Pancreas (tissue), 10 donors: ENCODE measurements around the gene TCF19. TPM values are rescaled to one million over a fixed set of nuclear protein-coding genes. Genes with fewer than 3 reads are reported as not detected.
A peak's percentile ranks its signal among the peaks of the same experiment; 100 is the strongest.
"Not testable (repeated sequence)": the region's sequence is repeated elsewhere in the genome, so short reads cannot be mapped to it uniquely, and the experiment has no call there.

Experiments used
- ATAC-seq, 4 donors: fragments of 200-7000 bp; cut with Tn5 transposase; one replicate each; pipeline versions ENCODE4 v1.8.0 to v1.9.1; 2020; ENCODE audit warnings: mild to moderate bottlenecking in 4 of 4, moderate library complexity in 4 of 4
- DNase-seq, 6 donors: peaks; one replicate each; pipeline ENCODE4 v3.0.0-alpha.2; 2020
- FAIRE-seq: peaks from 2 replicates; lab custom pipeline; 2012; peaks lifted over from hg19 to GRCh38; lab: Jason Lieb, UNC
- H3K27ac ChIP-seq, 4 donors: fragments of 200-600 bp; sonication (generic); 1 replicate in 3 of 4; 2 replicates in 1 of 4; pipeline versions ENCODE4 v1.5.0 to v1.8.0; 2020
- H3K27me3 ChIP-seq, 4 donors: fragments of 200-600 bp; one replicate each; pipeline ENCODE4 v1.8.0; 2021
- H3K36me3 ChIP-seq, 3 donors: fragments of 200-600 bp; sonication (generic) in 1 of 3; one replicate each; pipeline versions ENCODE4 v1.5.0 to v1.8.0; 2020 to 2021
- H3K4me1 ChIP-seq, 3 donors: fragments of 200-600 bp; one replicate each; pipeline ENCODE4 v1.8.0; 2021
- H3K4me3 ChIP-seq, 4 donors: fragments of 200-600 bp; sonication (generic) in 2 of 4; one replicate each; pipeline versions ENCODE4 v1.5.0 to v1.8.0; 2020 to 2021
- H3K9me3 ChIP-seq, 4 donors: fragments of 200-600 bp; one replicate each; pipeline ENCODE4 v1.8.0; 2021
- WGBS, 2 donors: extraction: QIAGEN DNeasy Blood & Tissue Kit; methylation state at CpG; one replicate each; pipeline ENCODE4 v1.1.7; 2013; 5-methylcytosine and 5-hydroxymethylcytosine counted together
- intact Hi-C, 3 donors: fragments of 100-400 bp; cut with DNase I; formaldehyde crosslinking; loops; one replicate each; pipeline versions ENCODE4 v1.11.1 to v1.14.2; 2022
- polyA plus RNA-seq, 2 donors: library from polyadenylated mRNA; stranded (reverse); fragments of 200-250 nt; gene quantifications; one replicate each; pipeline ENCODE4 v1.2.3, GENCODE V29; 2013
- total RNA-seq, 6 donors: library from RNA; stranded (reverse); fragmentation: NEBNext Ultra II Directional in 4 of 6; extraction: Animal tissue kit (Norgen Biotek cat#: 25700) in 4 of 6; gene quantifications; one replicate each; pipeline versions ENCODE4 v1.2.1 to v1.2.4, GENCODE V29; 2021 to 2023
- TF ChIP-seq, protein P1 (sequence below), 4 donors: fragments of 200-600 bp; sonication (generic) in 3 of 4; IDR thresholded peaks; one replicate each; pipeline versions ENCODE4 v1.5.0 to v1.8.0; 2021; ENCODE audit warnings: antibody characterized with exemption in 4 of 4
- donor health status: healthy with polysubstance abuse.
- donor health status: DM: no; HTN: no; CAD: no; lungs with moderate emphysema.
- donor health status: DM: no; HTN: no; CAD: no.
- donor health status: control.
- donor health status: control.
- donor health status: Bipolar disorder and iron deficiency.
- donor health status: DM: yes; HTN: yes; CAD: no.
- donor health status: DM: no; HTN: no; CAD: no.
- donor health status: DM: no; HTN: no; CAD: no.
- donor health status: DM: yes; HTN: yes; CAD: no.

The TCF19 gene
- total and polyA plus RNA-seq, 8 donors: 0.83 to 3.4 (median 2.0) TPM

DNA sequence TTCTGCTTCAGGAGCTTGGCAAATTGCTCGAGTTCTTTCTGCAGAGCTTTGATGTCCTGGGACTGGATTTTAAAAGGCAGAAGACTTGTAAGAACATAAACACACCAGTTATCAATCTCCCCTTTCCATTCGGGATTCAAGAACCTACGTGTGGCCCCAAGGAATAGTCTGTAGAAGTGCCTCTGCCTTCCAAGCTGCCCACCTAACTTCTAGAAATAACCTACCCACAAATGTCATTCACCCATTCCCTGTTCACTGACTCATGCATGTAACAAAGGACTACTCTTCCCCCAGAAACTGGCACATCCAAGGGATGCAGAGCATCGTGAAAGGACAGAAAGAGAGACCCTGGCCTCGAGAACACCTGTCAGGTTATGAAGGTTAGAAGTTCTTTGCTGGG lies 7.6 kb downstream of the TCF19 start:
- intact Hi-C loops: no loop called here
- DNase-seq: no peak
- Histone ChIP-seq H3K4me1 (no peaks in the 10 kb centered on the region), H3K27ac (no peak overlapping the region), H3K36me3 (peaks cover 0 to 6% (median 0%) of the 10 kb centered on the region in 3 donors), H3K4me3 (no peak overlapping the region), H3K27me3 (no peaks in the 10 kb centered on the region), H3K9me3 (no peaks in the 10 kb centered on the region)
- 76 to 85% methylated on average over 5 of the region's 5 CpGs for WGBS, 2 donors
- no peak for FAIRE-seq
- ATAC-seq: no peak
- TF ChIP-seq, protein P1, sequence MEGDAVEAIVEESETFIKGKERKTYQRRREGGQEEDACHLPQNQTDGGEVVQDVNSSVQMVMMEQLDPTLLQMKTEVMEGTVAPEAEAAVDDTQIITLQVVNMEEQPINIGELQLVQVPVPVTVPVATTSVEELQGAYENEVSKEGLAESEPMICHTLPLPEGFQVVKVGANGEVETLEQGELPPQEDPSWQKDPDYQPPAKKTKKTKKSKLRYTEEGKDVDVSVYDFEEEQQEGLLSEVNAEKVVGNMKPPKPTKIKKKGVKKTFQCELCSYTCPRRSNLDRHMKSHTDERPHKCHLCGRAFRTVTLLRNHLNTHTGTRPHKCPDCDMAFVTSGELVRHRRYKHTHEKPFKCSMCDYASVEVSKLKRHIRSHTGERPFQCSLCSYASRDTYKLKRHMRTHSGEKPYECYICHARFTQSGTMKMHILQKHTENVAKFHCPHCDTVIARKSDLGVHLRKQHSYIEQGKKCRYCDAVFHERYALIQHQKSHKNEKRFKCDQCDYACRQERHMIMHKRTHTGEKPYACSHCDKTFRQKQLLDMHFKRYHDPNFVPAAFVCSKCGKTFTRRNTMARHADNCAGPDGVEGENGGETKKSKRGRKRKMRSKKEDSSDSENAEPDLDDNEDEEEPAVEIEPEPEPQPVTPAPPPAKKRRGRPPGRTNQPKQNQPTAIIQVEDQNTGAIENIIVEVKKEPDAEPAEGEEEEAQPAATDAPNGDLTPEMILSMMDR (IDR thresholded peaks at IDR 0.05): no peak

DNA sequence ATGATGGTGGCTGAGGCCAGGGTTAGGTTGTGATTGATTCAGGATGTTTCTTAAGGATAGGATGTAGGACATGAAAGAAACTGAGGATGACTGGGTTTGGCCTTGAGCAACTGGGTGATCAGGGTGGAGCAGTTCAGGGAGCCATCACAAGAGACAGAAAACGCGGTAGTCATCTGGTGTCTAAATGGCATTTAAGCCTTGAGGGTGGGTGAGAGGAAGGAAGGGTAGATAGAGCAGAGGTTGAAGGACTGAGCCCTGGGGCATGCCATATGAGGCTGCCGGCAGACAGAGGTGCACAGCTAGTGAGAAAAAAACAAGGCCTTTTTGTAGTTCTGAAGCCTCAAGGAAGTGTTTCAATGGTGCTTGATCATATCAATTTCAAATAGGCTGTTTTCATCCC lies 10.2 kb downstream of the TCF19 start:
- TF ChIP-seq, protein P1 (IDR thresholded peaks at IDR 0.05): no peak
- ATAC-seq: no peak
- Histone ChIP-seq H3K27ac (no peak overlapping the region), H3K36me3 (peaks cover 0 to 6% (median 0%) of the 10 kb centered on the region in 3 donors), H3K4me1 (no peaks in the 10 kb centered on the region), H3K4me3 (no peak overlapping the region), H3K9me3 (no peaks in the 10 kb centered on the region), H3K27me3 (no peaks in the 10 kb centered on the region)
- peak in 1 of 6 donors; percentile 9 for DNase-seq
- intact Hi-C loops: no loop called here
- 82 to 88% methylated on average over 3 of the region's 3 CpGs for WGBS, 2 donors
- no peak for FAIRE-seq

DNA sequence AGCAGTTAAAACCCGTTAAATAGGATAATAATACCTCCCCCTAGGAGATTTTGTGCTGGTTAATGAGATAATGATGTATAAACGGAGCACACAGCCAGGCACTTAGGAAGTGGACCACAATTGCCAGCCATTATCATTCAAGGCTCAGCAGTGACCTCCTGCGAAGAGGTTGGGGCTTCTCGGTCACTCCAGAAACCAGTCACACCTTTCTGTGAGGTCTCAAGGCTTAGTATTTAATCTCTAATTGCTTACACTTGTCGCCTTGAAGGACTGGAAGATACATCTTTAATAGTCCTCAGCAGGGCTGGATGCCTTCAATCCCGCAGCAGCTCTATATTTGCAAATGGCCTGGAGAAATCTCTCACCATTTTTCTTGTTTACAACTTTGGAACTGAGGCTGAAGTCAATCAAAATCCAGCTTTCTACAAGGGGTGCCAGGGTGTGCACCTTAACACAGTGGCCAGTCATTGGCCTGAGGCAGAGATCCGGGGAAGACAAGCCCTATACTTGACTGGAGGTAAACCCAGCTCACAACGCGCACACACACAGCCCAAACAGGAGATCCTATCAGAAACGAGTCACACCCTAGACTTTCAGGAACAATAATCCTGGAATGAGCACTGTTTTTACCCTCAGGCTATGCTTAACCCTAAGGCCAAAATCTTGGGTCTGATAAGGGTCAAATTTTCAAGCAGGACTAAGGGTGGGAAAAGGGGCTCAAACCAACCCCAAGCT lies 10.9 kb downstream of the TCF19 start:
- ATAC-seq (no peak), DNase-seq (peak in 1 of 6 donors; percentile 4), FAIRE-seq (no peak)
- no peaks in the 10 kb centered on the region for H3K4me1 ChIP-seq
- H3K27me3 ChIP-seq: no peaks in the 10 kb centered on the region
- WGBS, 2 donors: 80 to 81% methylated on average over 10 of the region's 10 CpGs
- H3K36me3 ChIP-seq: peaks cover 0 to 6% (median 0%) of the 10 kb centered on the region in 3 donors
- H3K27ac ChIP-seq: no peak overlapping the region
- no peaks in the 10 kb centered on the region for H3K9me3 ChIP-seq
- intact Hi-C loops: no loop called here
- no peak overlapping the region for H3K4me3 ChIP-seq
- TF ChIP-seq, protein P1 (IDR thresholded peaks at IDR 0.05): no peak

DNA sequence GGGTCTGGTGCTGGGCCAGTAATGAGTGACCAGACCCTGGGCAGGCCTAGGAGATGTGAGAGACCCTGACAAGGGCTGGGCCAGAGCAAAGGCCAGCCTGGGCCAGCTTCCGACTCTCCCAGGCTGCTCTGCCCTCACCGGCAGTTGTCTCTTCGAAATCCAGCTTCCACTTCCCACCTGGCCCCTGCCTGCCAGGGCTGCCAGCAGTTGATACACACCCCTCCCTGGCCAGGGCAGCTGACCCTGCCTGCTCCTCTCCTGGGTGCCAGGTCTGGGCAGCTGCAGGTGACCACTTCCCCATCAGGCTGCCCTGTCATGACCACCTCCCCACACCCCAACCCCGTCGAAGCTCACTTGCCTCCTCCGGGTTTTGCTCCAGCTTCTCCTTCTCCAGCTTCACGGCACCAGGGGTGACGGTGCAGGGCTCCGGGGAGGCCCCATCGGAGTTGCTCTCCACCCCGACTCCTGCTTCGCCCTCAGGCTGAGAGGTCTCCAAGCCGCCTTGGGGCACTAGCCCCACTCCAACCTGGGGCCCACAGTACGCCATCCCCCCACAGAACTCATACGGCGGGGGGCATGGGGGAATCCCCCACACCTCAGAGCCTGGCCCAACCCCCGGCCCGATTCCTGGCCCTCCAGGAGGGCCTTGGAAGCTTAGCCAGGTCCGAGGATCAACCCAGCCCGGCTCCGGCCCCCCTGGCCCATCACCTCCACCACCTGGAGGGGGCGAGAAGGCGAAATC lies 11.6 kb downstream of the TCF19 start:
- H3K27me3 ChIP-seq, H3K9me3 ChIP-seq, H3K36me3 ChIP-seq, H3K4me1 ChIP-seq, intact Hi-C loops, H3K27ac ChIP-seq, FAIRE-seq, H3K4me3 ChIP-seq: not testable (repeated sequence)
- DNase-seq (peak in 1 of 6 donors; percentile 67), ATAC-seq (peak in 2 of 4 donors; percentile 5 to 10)
- WGBS, 2 donors: 82 to 85% methylated on average over 19 to 23 of the region's 23 CpGs

DNA sequence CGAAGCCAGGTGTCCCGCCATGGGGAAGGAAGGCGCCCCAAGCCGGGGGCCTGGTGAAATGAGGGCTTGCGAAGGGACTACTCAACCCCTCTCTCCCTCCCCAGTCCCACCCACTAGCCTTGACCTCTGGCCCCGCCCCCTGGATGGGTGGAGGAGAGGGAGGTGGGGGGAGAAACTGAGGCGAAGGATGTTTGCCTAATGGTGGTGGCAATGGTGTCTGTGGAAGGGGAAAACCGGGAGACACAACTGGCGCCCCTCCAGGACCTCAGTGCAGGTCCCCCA lies 12.2 kb downstream of the TCF19 start, which contains the start of gene POU5F1:
TSS of gene POU5F1 (minus strand) at position 83 of the 282 bp plus-strand sequence. CDS start at position 21, 62 bp downstream.
- DNase-seq: peak in 2 of 6 donors; percentile 37 to 63
- H3K27me3 ChIP-seq: no peaks in the 10 kb centered on the region
- ATAC-seq: peak in 1 of 4 donors; percentile 7
- no peaks in the 10 kb centered on the region for H3K9me3 ChIP-seq
- no peak within 1 kb of the TSS for H3K4me3 ChIP-seq
- H3K27ac ChIP-seq: no peak within 1 kb of the TSS
- WGBS, 2 donors: 81 to 88% methylated on average over 5 to 9 of the region's 9 CpGs
- H3K36me3 ChIP-seq: peaks cover 0 to 1% (median 0%) of the 10 kb centered on the region in 3 donors
- FAIRE-seq: no peak
- H3K4me1 ChIP-seq: peaks cover 0 to 11% (median 5%) of the 10 kb centered on the region in 3 donors
- intact Hi-C loops: no loop called here
- TF ChIP-seq, protein P1 (IDR thresholded peaks at IDR 0.05): no peak
